H9 (cell line): ENCODE data around the gene GBP5. TPM values are rescaled to one million over a fixed set of nuclear protein-coding genes. Genes with fewer than 3 reads are reported as not detected.

Source experiments
- DNase-seq: peaks from one replicate; pipeline ENCODE4 v3.0.0-alpha.2; 2017
- H2AFZ ChIP-seq: one replicate; pipeline ENCODE4 v1.6.1; 2013; ENCODE audit warnings: mild to moderate bottlenecking, low read length, control low read depth, moderate library complexity
- H2AK5ac ChIP-seq: 2 replicates; pipeline ENCODE4 v1.6.1; 2013; ENCODE audit warnings: low read length, control low read depth, mixed read lengths; ENCODE audit not compliant: insufficient read length
- H2BK120ac ChIP-seq: one replicate; pipeline ENCODE4 v1.6.1; 2013; ENCODE audit warnings: low read depth, mild to moderate bottlenecking, low read length, control low read depth, inconsistent platforms; ENCODE audit not compliant: poor library complexity, severe bottlenecking
- H2BK12ac ChIP-seq: 2 replicates; pipeline ENCODE4 v1.6.1; 2013; ENCODE audit warnings: low read length, control low read depth, mixed read lengths, low read depth; ENCODE audit not compliant: insufficient read length
- H2BK15ac ChIP-seq: 2 replicates; pipeline ENCODE4 v1.6.1; 2013; ENCODE audit warnings: low read depth, low read length, control low read depth
- H2BK20ac ChIP-seq: one replicate; pipeline ENCODE4 v1.6.1; 2013; ENCODE audit warnings: low read depth, mild to moderate bottlenecking, low read length, control low read depth, inconsistent platforms; ENCODE audit not compliant: poor library complexity, severe bottlenecking
- H2BK5ac ChIP-seq: 2 replicates; pipeline ENCODE4 v1.6.1; 2013; ENCODE audit warnings: low read length, control low read depth, mixed read lengths; ENCODE audit not compliant: insufficient read length
- H3K14ac ChIP-seq: 2 replicates; pipeline ENCODE4 v1.6.1; 2013; ENCODE audit warnings: low read length, control low read depth; ENCODE audit not compliant: insufficient read depth
- H3K18ac ChIP-seq: 2 replicates; pipeline ENCODE4 v1.6.1; 2013; ENCODE audit warnings: low read depth, mild to moderate bottlenecking, mixed read lengths, low read length, control low read depth; ENCODE audit not compliant: insufficient read length
- H3K23ac ChIP-seq: 2 replicates; pipeline ENCODE4 v1.6.1; 2013; ENCODE audit warnings: low read length, control low read depth, mixed read lengths, low read depth; ENCODE audit not compliant: insufficient read length
- H3K23me2 ChIP-seq: 2 replicates; pipeline ENCODE4 v1.6.1; 2013; ENCODE audit warnings: low read depth, mild to moderate bottlenecking, mixed read lengths, low read length, control low read depth; ENCODE audit not compliant: insufficient read length, poor library complexity, severe bottlenecking
- H3K27ac ChIP-seq: 2 replicates; pipeline ENCODE4 v1.5.1; 2013; ENCODE audit warnings: low read length, control low read depth, mixed read lengths, low read depth; ENCODE audit not compliant: insufficient read length
- H3K27me3 ChIP-seq: 2 replicates; pipeline ENCODE4 v1.6.1; 2013; ENCODE audit warnings: low read length, control low read depth, inconsistent platforms; ENCODE audit not compliant: insufficient read depth
- H3K4ac ChIP-seq: 2 replicates; pipeline ENCODE4 v1.6.1; 2013; ENCODE audit warnings: low read depth, mild to moderate bottlenecking, control low read depth, inconsistent platforms, low read length, moderate library complexity
- H3K4me1 ChIP-seq: 2 replicates; pipeline ENCODE4 v1.6.1; 2013; ENCODE audit warnings: low read length, control low read depth, inconsistent platforms; ENCODE audit not compliant: insufficient read depth
- H3K4me2 ChIP-seq: 2 replicates; pipeline ENCODE4 v1.6.1; 2013; ENCODE audit warnings: low read length, control low read depth, mixed read lengths; ENCODE audit not compliant: insufficient read length, insufficient read depth
- H3K56ac ChIP-seq: 2 replicates; pipeline ENCODE4 v1.6.1; 2013; ENCODE audit warnings: low read depth, mild to moderate bottlenecking, mixed read lengths, low read length, control low read depth; ENCODE audit not compliant: insufficient read length
- H3K79me1 ChIP-seq: 2 replicates; pipeline ENCODE4 v1.6.1; 2013; ENCODE audit warnings: low read depth, mild to moderate bottlenecking, moderate library complexity, low read length, control low read depth, inconsistent platforms; ENCODE audit not compliant: insufficient read depth, poor library complexity, severe bottlenecking
- H3K79me2 ChIP-seq: 2 replicates; pipeline ENCODE4 v1.6.1; 2013; ENCODE audit warnings: low read length, control low read depth, inconsistent platforms; ENCODE audit not compliant: insufficient read depth
- H3K9ac ChIP-seq: 2 replicates; pipeline ENCODE4 v1.6.1; 2013; ENCODE audit warnings: low read length, control low read depth, mixed read lengths; ENCODE audit not compliant: insufficient read length; ENCODE audit errors: extremely low read depth
- H3K9me3 ChIP-seq: one replicate; pipeline ENCODE4 v1.6.1; 2013; ENCODE audit warnings: low read depth, low read length, inconsistent platforms; ENCODE audit not compliant: control insufficient read depth
- H3T11ph ChIP-seq: one replicate; pipeline ENCODE4 v1.6.1; 2013; ENCODE audit warnings: mild to moderate bottlenecking, low read length, control low read depth, inconsistent platforms
- H4K20me1 ChIP-seq: one replicate; pipeline ENCODE4 v1.6.1; 2013; ENCODE audit not compliant: control insufficient read depth, insufficient read length, insufficient read depth
- H4K5ac ChIP-seq: 2 replicates; pipeline ENCODE4 v1.6.1; 2013; ENCODE audit warnings: low read depth, mild to moderate bottlenecking, mixed read lengths, low read length, control low read depth; ENCODE audit not compliant: insufficient read length
- H4K8ac ChIP-seq: replicated peaks from 2 replicates; pipeline ENCODE4 v1.6.1; 2013; ENCODE audit warnings: low read length, control low read depth, mixed read lengths, low read depth; ENCODE audit not compliant: insufficient read length
- H4K91ac ChIP-seq: 2 replicates; pipeline ENCODE4 v1.6.1; 2013; ENCODE audit warnings: low read depth, mild to moderate bottlenecking, moderate library complexity, mixed read lengths, low read length, control low read depth; ENCODE audit not compliant: insufficient read length
- H3K27ac Mint-ChIP-seq, 3 experiments: 2 replicates in 2 of 3; 3 replicates in 1 of 3; pipeline ENCODE4 v1.8.0; 2020 to 2021; ENCODE audit warnings: mixed read lengths in 3 of 3, mild to moderate bottlenecking in 1 of 3, moderate library complexity in 1 of 3
- H3K27me3 Mint-ChIP-seq: 2 replicates; pipeline ENCODE4 v1.8.0; 2021; ENCODE audit warnings: low read depth, mild to moderate bottlenecking, moderate library complexity, mixed read lengths
- H3K36me3 Mint-ChIP-seq, 3 experiments: 2 replicates in 2 of 3; 3 replicates in 1 of 3; pipeline ENCODE4 v1.8.0; 2020 to 2021; ENCODE audit warnings: low read depth in 3 of 3, mixed read lengths in 3 of 3; ENCODE audit not compliant: insufficient read depth in 1 of 3
- H3K4me1 Mint-ChIP-seq, 2 experiments: 2 replicates each; pipeline ENCODE4 v1.8.0; 2020; ENCODE audit warnings: mixed read lengths in 2 of 2
- H3K4me3 Mint-ChIP-seq, 2 experiments: 2 replicates in 1 of 2; 3 replicates in 1 of 2; pipeline ENCODE4 v1.8.0; 2020 to 2021; ENCODE audit warnings: mild to moderate bottlenecking in 2 of 2, mixed read lengths in 2 of 2, moderate library complexity in 1 of 2
- H3K9me3 Mint-ChIP-seq, 2 experiments: 2 replicates in 1 of 2; 3 replicates in 1 of 2; pipeline ENCODE4 v1.8.0; 2020; ENCODE audit warnings: mild to moderate bottlenecking in 2 of 2, mixed read lengths in 2 of 2, moderate library complexity in 1 of 2
- CTCF ChIP-seq: fragments of 200-600 bp; sonication (generic); conservative IDR thresholded peaks from 3 replicates; pipeline ENCODE4 v1.8.0; 2021; ENCODE audit warnings: antibody characterized with exemption, mild to moderate bottlenecking
- WGBS: extraction: QIAGEN DNeasy Blood & Tissue Kit; methylation state at CpG from one replicate; pipeline ENCODE4 v1.1.7; 2013; ENCODE audit warnings: missing lambda C conversion rate, low lambda C conversion rate, mixed read lengths; ENCODE audit not compliant: insufficient read length; ENCODE audit errors: extremely low coverage; 5-methylcytosine and 5-hydroxymethylcytosine counted together
- total RNA-seq: library from RNA; stranded (reverse); gene quantifications from 2 replicates; pipeline ENCODE4 v1.2.1, GENCODE V29; 2021

Gene GBP5
- total RNA-seq, 1 experiment from 2014 or later: not detected

- Mint-ChIP-seq H3K4me1 (peaks cover 16 to 20% of the 10 kb centered on the region in 2 experiments), H3K4me3 (no peak overlapping the region), H3K27ac (no peak overlapping the region), H3K9me3 (no peaks in the 10 kb centered on the region), H3K27me3 (no peaks in the 10 kb centered on the region), H3K36me3 (no peaks in the 10 kb centered on the region)
- no CpG with 5 or more reads among the region's 11 CpGs for WGBS
- no peak overlapping the region for H2AK5ac ChIP-seq
- DNase-seq: no peak
- no peak overlapping the region for H3K56ac ChIP-seq
- no peak overlapping the region for H4K91ac ChIP-seq
- no peaks in the 10 kb centered on the region for H3K79me2 ChIP-seq
- no peak overlapping the region for H2BK5ac ChIP-seq
- no peak overlapping the region for H3K4me2 ChIP-seq
- no peaks in the 10 kb centered on the region for H3K9me3 ChIP-seq
- no peak overlapping the region for H2BK12ac ChIP-seq
- H4K20me1 ChIP-seq: no peaks in the 10 kb centered on the region
- no peak overlapping the region for H2AFZ ChIP-seq
- H3K79me1 ChIP-seq: no peaks in the 10 kb centered on the region
- no peak overlapping the region for H3T11ph ChIP-seq
- H3K14ac ChIP-seq: no peak overlapping the region
- peaks cover 4% of the 10 kb centered on the region; the same call in 1 of the 2 replicates for H3K4me1 ChIP-seq
- H2BK15ac ChIP-seq: no peak overlapping the region
- no peak overlapping the region for H3K9ac ChIP-seq
- H3K23ac ChIP-seq: no peak overlapping the region
- no peak overlapping the region for H4K8ac ChIP-seq
- H3K27me3 ChIP-seq: no peaks in the 10 kb centered on the region
- H2BK120ac ChIP-seq: no peak overlapping the region
- no peak overlapping the region for H3K18ac ChIP-seq
- no peak overlapping the region for H2BK20ac ChIP-seq
- H3K4ac ChIP-seq: no peak overlapping the region
- H3K27ac ChIP-seq: no peak overlapping the region
- no peak overlapping the region for H4K5ac ChIP-seq
- no peaks in the 10 kb centered on the region for H3K23me2 ChIP-seq
- TF ChIP-seq CTCF: no peak
These were observed 13.2 kb downstream of the GBP5 start for GRCh38 chr1:89259283-89259971.
